NCI-H1105 treated with DMSO at 0.1 percent for 48 hours (cell line): ENCODE results near the gene FGF19.

Source experiments
- DNase-seq: peaks from one replicate; lab custom pipeline; 2025; lab: John Stamatoyannopoulos, UW

The FGF19 gene

DNA sequence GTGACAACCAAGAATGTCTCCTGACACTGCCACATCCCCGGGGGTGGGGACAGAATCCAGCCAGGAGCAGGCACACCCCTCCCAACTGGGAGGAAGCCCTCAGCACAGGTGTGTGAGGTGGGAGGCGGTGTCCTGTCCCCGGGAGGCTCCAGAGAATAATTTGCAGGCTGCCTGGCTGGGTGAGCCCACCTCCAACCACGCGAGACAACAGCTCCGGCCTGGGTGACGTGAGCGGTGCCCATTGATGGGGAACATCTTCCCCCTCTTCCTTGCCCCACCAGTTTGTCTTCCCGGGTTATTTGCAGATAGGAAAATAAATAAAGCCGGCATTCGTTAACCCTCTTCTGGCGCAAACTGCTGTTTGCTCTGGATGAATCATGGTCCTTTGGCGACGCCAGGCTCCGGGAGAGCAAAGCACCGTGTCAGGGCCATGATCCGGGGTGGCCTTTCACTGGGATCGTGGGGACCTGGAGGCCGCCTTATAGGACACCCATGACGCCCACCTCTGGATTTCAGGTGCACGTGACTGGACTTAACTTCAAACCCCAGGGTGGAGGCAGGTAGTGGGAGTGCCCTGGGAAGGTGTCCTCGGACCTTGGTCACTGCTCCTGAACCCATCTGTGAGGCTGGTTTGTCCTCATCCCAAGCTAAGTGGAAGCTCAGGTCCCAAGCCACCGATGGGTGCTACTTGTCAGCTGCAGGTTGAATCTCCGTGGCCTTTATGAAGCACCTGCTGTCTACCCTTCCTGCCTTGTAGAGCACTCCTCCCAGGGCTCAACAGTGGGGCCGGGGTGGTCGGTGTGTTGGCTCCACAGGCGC is 49.0 kb downstream of the FGF19 start:
- no peak for DNase-seq

DNA sequence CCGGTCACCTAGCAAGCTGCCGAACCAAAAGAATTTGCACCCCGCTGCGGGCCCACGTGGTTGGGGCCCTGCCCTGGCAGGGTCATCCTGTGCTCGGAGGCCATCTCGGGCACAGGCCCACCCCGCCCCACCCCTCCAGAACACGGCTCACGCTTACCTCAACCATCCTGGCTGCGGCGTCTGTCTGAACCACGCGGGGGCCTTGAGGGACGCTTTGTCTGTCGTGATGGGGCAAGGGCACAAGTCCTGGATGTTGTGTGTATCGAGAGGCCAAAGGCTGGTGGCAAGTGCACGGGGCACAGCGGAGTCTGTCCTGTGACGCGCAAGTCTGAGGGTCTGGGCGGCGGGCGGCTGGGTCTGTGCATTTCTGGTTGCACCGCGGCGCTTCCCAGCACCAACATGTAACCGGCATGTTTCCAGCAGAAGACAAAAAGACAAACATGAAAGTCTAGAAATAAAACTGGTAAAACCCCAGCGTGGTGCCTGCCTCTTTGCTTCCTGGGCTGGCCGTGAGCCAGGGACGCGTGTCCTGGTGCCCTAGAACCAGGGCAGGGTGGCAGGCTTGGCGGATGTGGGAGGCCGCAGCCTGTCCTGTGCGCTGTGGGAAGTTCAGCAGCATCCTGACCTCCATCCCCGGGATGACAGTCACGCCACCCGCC is 49.7 kb downstream of the FGF19 start:
- no peak for DNase-seq

DNA sequence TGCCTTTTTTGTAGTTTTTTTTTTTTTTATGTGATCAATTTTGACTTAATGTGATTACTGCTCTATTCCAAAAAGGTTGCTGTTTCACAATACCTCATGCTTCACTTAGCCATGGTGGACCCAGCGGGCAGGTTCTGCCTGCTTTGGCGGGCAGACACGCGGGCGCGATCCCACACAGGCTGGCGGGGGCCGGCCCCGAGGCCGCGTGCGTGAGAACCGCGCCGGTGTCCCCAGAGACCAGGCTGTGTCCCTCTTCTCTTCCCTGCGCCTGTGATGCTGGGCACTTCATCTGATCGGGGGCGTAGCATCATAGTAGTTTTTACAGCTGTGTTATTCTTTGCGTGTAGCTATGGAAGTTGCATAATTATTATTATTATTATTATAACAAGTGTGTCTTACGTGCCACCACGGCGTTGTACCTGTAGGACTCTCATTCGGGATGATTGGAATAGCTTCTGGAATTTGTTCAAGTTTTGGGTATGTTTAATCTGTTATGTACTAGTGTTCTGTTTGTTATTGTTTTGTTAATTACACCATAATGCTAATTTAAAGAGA is 50.3 kb downstream of the FGF19 start:
- DNase-seq, result no peak

DNA sequence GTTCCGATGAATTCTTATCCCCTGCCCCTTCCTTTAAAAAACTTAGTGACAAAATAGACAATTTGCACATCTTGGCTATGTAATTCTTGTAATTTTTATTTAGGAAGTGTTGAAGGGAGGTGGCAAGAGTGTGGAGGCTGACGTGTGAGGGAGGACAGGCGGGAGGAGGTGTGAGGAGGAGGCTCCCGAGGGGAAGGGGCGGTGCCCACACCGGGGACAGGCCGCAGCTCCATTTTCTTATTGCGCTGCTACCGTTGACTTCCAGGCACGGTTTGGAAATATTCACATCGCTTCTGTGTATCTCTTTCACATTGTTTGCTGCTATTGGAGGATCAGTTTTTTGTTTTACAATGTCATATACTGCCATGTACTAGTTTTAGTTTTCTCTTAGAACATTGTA is 50.8 kb downstream of the FGF19 start:
- no peak for DNase-seq

DNA sequence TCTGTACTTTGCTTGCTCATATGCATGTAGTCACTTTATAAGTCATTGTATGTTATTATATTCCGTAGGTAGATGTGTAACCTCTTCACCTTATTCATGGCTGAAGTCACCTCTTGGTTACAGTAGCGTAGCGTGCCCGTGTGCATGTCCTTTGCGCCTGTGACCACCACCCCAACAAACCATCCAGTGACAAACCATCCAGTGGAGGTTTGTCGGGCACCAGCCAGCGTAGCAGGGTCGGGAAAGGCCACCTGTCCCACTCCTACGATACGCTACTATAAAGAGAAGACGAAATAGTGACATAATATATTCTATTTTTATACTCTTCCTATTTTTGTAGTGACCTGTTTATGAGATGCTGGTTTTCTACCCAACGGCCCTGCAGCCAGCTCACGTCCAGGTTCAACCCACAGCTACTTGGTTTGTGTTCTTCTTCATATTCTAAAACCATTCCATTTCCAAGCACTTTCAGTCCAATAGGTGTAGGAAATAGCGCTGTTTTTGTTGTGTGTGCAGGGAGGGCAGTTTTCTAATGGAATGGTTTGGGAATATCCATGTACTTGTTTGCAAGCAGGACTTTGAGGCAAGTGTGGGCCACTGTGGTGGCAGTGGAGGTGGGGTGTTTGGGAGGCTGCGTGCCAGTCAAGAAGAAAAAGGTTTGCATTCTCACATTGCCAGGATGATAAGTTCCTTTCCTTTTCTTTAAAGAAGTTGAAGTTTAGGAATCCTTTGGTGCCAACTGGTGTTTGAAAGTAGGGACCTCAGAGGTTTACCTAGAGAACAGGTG is 51.8 kb downstream of the FGF19 start:
- DNase-seq, result no peak

DNA sequence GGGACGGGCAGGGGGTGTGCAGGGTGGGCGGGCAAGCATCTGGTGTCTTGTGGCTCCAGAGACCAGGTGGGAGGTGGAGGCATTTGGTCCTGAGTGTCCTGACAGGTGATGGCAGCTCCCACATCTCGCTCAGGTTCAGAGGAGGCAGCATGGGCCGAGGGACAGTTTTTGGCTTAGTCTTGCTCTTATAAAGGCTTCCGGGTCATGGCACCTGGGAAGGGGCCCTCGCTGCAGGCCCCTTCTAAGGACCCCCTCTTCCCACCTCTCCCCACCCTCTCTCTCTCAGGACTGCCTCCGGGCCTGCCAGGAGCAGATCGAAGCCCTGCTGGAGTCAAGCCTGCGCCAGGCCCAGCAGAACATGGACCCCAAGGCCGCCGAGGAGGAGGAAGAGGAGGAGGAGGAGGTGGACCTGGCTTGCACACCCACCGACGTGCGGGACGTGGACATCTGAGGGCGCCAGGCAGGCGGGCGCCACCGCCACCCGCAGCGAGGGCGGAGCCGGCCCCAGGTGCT is 52.9 kb downstream of the FGF19 start:
- no peak for DNase-seq

DNA sequence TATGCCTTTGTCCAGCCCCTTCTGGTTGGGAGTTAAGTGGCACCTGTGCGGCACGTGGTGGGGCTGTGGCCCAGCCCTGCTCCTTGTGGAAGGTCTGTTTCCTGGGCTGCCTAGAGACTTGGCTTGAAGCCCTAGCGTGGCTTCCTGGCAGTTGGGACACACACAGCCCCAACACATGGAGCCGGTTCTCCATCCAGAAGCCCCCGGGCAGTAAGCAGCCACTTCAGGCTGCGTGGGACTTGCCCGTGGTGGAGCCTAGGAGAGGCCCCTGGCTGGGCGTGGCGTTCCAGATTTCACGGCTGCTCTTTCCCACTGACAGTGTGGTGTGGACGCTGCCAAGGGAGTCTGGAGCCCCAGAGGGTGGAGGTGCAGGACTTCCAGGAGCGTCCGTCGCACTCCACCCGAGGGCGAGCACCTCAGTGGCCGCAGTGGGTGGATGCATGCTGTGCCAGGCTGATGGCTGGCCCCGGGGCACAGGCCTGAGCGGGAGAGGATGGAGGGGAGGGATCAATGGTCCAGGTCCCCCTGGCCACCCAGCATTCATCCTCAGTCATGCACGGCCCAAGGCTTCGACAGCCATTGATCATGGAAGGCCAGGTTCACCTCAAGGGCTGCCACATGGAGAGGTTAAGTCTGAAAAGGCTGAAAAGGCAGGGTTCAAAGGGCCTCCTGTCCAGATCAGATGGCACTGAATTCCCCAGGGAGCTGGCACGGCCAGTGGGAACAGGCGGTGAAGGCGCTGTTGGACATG is 53.6 kb downstream of the FGF19 start:
- no peak for DNase-seq

DNA sequence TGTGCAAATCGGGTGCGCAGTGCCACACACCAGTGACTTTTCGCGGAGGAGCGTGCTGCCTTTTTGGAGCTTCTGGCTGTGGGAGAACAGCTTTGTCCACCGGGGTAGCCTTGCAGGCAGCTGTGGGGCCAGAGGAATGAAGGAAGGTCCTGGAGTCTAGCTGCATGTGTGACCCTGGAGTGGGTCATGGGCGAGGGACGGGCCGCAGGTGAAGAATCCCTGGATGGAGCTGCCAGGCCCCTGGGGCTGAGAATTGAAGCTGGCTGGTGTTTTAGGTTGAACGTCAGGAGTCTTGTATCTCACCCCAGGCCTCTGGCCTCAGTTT is 54.3 kb downstream of the FGF19 start:
- DNase-seq, result no peak

DNA sequence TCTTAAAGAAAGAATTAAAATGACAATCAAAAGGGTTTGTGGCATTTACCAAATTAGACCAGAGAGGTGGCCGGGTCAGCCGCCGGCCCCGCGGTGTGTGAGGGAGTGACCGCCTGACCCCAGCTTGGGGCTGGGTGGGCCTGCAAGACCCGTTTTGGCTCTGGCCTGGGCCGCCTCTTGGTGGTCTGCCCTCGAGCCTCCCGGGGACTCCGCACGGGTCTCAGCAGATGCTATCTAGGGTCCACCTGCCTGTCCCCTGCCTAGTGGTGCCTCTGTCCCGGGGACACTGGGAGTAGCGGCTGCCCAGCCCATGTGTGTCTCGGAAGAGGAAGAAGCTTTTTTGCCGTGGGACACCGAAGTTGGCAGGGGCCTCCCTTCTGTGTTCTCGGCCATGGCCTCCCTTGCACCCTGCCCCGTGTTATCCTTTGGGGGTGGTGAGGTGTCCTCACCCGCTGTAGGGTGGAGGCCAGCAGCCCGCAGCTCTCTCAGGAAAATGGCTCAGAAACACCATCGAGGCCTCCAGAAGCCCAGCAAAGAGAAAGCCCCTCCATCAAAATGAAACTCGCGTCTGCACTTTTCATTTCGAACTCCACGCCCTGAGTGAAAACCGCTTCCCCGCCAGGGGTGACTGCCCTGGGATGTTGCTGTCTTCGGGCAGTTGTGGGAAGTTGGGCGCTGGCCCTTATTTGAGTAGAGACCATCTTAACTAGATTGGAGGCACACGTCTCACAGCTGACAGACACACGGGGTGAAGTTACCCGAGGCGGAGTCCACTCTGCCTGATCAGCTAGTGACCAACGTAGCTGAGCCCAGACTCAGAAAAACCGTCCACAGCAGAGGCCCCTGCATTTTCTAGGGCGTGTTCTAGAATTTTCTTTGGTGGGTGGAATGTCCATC is 54.9 kb downstream of the FGF19 start:
- DNase-seq, result no peak
